EH (cell line): ENCODE data around the gene AQP3.
"Not testable (repeated sequence)": the region's sequence is repeated elsewhere in the genome, so short reads cannot be mapped to it uniquely, and the experiment has no call there.

Experiments used
- DNase-seq: peaks from one replicate; pipeline ENCODE4 v3.0.0-alpha.2; 2015; ENCODE audit warnings: low read depth

AQP3 gene

GRCh38 chr9:33440609-33441008 lies 6.8 kb downstream of the AQP3 start:
- DNase-seq, result no peak

GRCh38 chr9:33440204-33440603 lies 7.2 kb downstream of the AQP3 start:
- no peak for DNase-seq

GRCh38 chr9:33439731-33440130 lies 7.7 kb downstream of the AQP3 start:
- DNase-seq, result no peak

GRCh38 chr9:33438926-33439680 lies 8.3 kb downstream of the AQP3 start:
- no peak for DNase-seq

GRCh38 chr9:33437898-33438297 lies 9.5 kb downstream of the AQP3 start:
- DNase-seq, result no peak

- no peak for DNase-seq
Observed at GRCh38 chr9:33437205-33437604, 10.2 kb downstream of the AQP3 start.

- DNase-seq, result no peak
Observed at GRCh38 chr9:33436445-33436844, 10.9 kb downstream of the AQP3 start.

- no peak for DNase-seq
Observed at GRCh38 chr9:33435821-33436277, 11.5 kb downstream of the AQP3 start.

GRCh38 chr9:33434317-33435105 lies 12.9 kb downstream of the AQP3 start:
- no peak for DNase-seq

- DNase-seq, result no peak
Observed at GRCh38 chr9:33433871-33434270, 13.5 kb downstream of the AQP3 start.

- no peak for DNase-seq
Observed at GRCh38 chr9:33431420-33431819, 16.0 kb downstream of the AQP3 start.

- DNase-seq, result no peak
Observed at GRCh38 chr9:33430942-33431341, 16.5 kb downstream of the AQP3 start.

GRCh38 chr9:33429256-33429985 lies 18.0 kb downstream of the AQP3 start:
- peak; percentile 50 for DNase-seq

- DNase-seq, result no peak
Observed at GRCh38 chr9:33426843-33427293, 20.5 kb downstream of the AQP3 start.

GRCh38 chr9:33425128-33425533 lies 22.3 kb downstream of the AQP3 start:
- DNase-seq, result no peak

- DNase-seq, result not testable (repeated sequence)
Observed at GRCh38 chr9:33424492-33424891, 22.9 kb downstream of the AQP3 start.

- not testable (repeated sequence) for DNase-seq
Observed at GRCh38 chr9:33424043-33424442, 23.4 kb downstream of the AQP3 start.

- no peak for DNase-seq
Observed at GRCh38 chr9:33419708-33420303, 27.6 kb downstream of the AQP3 start.

- no peak for DNase-seq
Observed at GRCh38 chr9:33418090-33418489, 29.3 kb downstream of the AQP3 start.

- no peak for DNase-seq
Observed at GRCh38 chr9:33416996-33417395, 30.4 kb downstream of the AQP3 start.

GRCh38 chr9:33415501-33416038 lies 31.8 kb downstream of the AQP3 start:
- peak; percentile 53 for DNase-seq
